ENCODE data around the gene PIAS1.

DNA sequence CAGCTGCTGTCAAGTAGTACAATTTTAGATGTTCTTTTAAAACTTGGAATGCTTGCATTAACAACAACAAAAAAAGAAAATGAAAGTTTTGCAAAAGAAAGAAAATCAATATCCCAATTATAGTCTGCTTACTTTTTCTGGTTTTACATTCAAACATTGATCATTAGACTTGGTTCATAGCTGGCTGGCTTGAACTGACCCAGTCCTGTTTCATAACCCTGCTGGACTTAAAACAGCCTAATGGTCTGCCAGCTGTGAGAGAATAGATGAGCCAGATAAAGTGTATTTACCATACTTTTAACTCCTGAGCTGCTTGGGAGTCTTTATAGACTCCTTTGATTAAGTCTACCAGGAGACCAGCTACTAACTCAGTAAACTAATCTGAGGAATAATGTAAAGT lies 59.2 kb downstream of the PIAS1 start:
- no peak for TF ChIP-seq CTCF (conservative IDR thresholded peaks at IDR 0.05; ENCODE audit: low read length)
- no peak for TF ChIP-seq EZH2phosphoT487 (IDR thresholded peaks at IDR 0.05; ENCODE audit: borderline replicate concordance, low read depth, low read length)
